Esophagus muscularis mucosa (tissue), 4 donors: ENCODE results near the gene CACNB1.

Source experiments
- EP300 ChIP-seq: sonication (generic); formaldehyde crosslinking; IDR thresholded peaks from one replicate; pipeline ENCODE4 v1.6.1; 2017; ENCODE audit warnings: antibody characterized with exemption
- POLR2A ChIP-seq: fragments of 450-650 bp; IDR thresholded peaks from one replicate; pipeline ENCODE4 v1.6.1; 2017; ENCODE audit warnings: antibody characterized with exemption, moderate library complexity, mild to moderate bottlenecking, low read depth
- POLR2AphosphoS5 ChIP-seq, 2 donors: sonication (generic); formaldehyde crosslinking; IDR thresholded peaks; one replicate each; pipeline ENCODE4 v1.6.1; 2017; ENCODE audit warnings: antibody characterized with exemption in 2 of 2
- TF ChIP-seq, protein P1 (sequence below), 3 experiments: fragments of 200-600 bp in 2 of 3; fragments of 450-650 bp in 1 of 3; sonication (generic) in 2 of 3; IDR thresholded peaks; one replicate each; pipeline ENCODE4 v1.5.1; 2017 to 2019; ENCODE audit warnings: antibody characterized with exemption in 3 of 3, mild to moderate bottlenecking in 2 of 3, moderate library complexity in 1 of 3

- TF ChIP-seq, protein P1, sequence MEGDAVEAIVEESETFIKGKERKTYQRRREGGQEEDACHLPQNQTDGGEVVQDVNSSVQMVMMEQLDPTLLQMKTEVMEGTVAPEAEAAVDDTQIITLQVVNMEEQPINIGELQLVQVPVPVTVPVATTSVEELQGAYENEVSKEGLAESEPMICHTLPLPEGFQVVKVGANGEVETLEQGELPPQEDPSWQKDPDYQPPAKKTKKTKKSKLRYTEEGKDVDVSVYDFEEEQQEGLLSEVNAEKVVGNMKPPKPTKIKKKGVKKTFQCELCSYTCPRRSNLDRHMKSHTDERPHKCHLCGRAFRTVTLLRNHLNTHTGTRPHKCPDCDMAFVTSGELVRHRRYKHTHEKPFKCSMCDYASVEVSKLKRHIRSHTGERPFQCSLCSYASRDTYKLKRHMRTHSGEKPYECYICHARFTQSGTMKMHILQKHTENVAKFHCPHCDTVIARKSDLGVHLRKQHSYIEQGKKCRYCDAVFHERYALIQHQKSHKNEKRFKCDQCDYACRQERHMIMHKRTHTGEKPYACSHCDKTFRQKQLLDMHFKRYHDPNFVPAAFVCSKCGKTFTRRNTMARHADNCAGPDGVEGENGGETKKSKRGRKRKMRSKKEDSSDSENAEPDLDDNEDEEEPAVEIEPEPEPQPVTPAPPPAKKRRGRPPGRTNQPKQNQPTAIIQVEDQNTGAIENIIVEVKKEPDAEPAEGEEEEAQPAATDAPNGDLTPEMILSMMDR (IDR thresholded peaks at IDR 0.05): no peak
- no peak for TF ChIP-seq POLR2AphosphoS5 (IDR thresholded peaks at IDR 0.05)
- no peak for TF ChIP-seq EP300
- TF ChIP-seq POLR2A: no peak
These were observed 65.9 kb downstream of the CACNB1 start for GRCh38 chr17:39131616-39132015.
